ENCODE measurements around the gene C1QA.
"Not testable (repeated sequence)": the region's sequence is repeated elsewhere in the genome, so short reads cannot be mapped to it uniquely, and the experiment has no call there.

Gene C1QA

DNA sequence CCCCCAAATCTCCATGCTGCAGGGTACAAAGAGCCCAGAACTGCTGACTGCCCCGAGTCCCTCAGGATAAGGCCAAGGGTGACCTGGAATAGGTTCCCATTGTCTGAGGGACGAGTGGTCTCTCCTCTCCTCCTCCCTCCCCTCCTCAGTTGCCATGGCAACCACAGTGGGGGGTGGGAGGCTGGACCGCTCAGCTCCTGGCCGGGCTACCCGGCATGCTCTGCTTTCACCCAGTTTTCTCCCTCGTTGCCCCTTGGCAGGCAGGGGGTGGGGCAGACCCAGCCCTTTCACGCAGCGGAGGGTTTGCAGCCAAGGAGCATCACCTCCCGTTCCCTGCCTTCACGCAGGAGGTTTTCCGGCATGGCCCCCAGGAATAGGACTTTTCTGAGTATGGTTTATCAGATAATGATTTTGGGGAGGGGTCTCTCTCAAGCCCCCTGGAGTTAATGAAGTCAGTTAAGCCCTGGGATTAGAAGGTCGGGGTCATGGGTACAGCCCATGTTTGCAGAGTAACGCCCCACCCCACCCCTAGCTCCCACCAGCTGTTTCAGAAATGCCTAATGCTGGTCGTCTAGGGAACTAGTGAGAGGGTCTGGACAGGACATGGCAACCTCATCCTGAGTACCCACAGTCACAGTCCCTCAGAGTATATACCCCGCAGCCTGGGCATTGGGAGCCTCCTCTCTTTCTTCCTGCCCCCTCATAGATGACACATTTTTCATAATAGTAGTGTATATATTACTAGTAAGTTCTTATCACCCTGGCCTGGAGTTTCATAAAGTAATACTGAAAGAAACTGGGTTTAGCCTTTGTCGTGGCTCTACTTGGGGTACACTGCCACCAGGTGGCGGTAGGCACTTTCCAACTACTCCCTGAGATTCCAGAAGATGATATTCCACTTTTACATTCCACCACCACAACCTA lies 37.3 kb downstream of the C1QA start:
- DNase-seq (ENCODE audit: low read depth): peak; percentile 45

DNA sequence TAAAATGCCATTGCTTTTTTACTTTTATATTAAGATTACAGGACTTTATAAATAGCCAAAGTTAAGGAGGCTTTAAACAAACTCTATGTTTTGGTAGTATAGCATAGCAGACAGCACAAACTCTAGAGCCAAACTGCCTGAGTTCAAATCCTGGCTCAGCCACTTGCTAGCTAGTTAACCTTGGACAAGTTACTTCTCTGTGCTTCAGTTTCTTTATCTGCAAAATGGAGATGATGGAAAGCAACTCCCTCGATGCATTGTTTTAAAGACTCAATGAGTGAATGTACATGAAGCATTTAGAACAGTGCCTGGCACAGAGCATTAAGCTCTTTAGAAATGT lies 38.0 kb downstream of the C1QA start:
- DNase-seq (ENCODE audit: low read depth): no peak

GRCh38 chr1:22676151-22676550 lies 39.7 kb downstream of the C1QA start:
- not testable (repeated sequence) for DNase-seq (ENCODE audit: low read depth)

DNA sequence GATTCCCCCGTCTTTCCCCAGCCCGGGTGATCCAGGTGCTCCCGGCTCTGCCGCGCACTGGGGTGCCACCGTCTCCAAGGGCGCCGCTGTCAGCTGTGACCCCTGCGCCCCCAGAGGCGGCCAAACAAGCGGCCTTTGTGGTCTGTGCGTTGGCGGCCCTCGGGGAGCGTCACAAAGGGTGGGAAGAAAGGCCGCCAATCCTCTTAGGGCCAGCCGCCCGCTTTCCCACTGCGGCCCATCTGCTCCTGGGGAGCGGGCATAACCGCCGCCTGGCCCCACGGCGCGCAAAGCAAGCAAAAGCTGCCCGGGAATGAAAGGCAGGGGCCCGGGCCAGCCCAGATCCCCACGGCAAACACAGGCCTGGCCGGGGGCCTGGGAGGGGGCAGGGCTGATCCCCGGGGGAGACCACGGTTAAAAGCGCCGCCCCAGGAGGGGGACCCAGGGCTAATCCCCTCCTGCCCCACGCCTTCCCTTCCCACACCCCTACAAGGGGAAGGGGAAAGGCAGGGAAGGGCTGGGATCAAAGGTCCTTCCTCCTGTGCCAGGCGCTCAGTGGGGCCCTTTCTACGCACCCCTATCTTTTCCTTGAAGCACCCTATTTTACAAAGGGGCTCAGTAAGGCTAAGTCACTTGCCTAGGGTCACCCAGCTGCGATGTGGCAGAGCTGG lies 40.6 kb downstream of the C1QA start:
- DNase-seq (ENCODE audit: low read depth): no peak

- DNase-seq (ENCODE audit: low read depth): no peak
Measured at GRCh38 chr1:22677931-22678896, 41.8 kb downstream of the C1QA start.

DNA sequence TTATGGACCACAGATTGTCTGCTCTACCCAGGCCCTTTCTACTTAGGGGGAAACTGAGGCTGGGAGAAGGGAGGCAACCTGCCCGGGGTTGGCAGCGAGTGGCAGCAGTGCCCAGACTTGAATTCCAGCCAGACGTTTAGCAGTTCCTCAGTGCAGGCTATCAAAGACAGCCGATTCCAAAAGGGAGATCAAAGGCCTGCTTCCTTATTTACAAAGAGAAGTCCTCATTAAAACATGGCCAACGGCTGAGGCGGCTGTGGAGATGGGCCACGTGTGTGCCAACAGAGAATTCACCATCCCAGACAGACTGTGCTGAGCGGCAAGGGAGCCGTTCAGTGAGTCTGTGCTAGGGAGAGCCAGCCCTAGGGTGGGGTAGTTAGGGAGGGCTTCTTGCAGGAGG lies 44.3 kb downstream of the C1QA start:
- no peak for DNase-seq (ENCODE audit: low read depth)

GRCh38 chr1:22681556-22682276 lies 45.3 kb downstream of the C1QA start:
- DNase-seq (ENCODE audit: low read depth): no peak

- no peak for DNase-seq (ENCODE audit: low read depth)
Measured at GRCh38 chr1:22683547-22683946, 47.1 kb downstream of the C1QA start.

GRCh38 chr1:22685591-22686059 lies 49.2 kb downstream of the C1QA start:
- no peak for DNase-seq (ENCODE audit: low read depth)

DNA sequence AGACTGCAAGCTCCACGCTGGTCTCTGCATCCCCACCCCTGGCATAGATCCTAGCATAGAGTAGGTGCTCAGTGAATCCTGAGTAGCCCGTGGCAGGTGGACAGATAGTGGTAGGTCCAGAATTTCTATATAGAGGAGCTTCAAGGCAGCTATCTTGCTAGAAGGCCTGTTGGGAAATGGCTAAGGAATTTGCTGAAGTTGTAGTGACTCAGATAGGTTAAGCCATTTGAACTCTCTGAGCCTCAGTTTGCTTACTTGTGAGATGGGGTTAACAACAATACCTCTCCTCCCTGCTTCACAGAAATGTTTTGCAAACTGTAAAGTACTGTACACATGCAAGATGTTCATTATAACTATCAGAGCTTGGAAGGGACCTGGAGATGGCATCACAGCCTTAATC lies 50.8 kb downstream of the C1QA start:
- no peak for DNase-seq (ENCODE audit: low read depth)

- DNase-seq (ENCODE audit: low read depth): no peak
Measured at GRCh38 chr1:22688466-22688865, 52.0 kb downstream of the C1QA start.

Measured in fibroblast of gingiva (primary cell).